Measurements from ENCODE around the gene SEZ6L.

The SEZ6L gene

GRCh38 chr22:26169315-26170111 lies at the start of gene SEZ6L:
TSS of gene SEZ6L (plus strand) at chr22:26169462. CDS start at chr22:26169670, 208 bp downstream.
- DNase-seq: peak in 29 of 51 donors; percentile 5 to 68 (median 38)

- no peak for DNase-seq
Observed at GRCh38 chr22:26122920-26123468, 46.3 kb upstream of the SEZ6L start.

GRCh38 chr22:26124991-26125725 lies 44.1 kb upstream of the SEZ6L start:
- DNase-seq: no peak

- DNase-seq: no peak
Observed at GRCh38 chr22:26127126-26127525, 42.1 kb upstream of the SEZ6L start.

- DNase-seq: no peak
Observed at GRCh38 chr22:26127556-26127955, 41.7 kb upstream of the SEZ6L start.

GRCh38 chr22:26131589-26132154 lies 37.6 kb upstream of the SEZ6L start:
- DNase-seq: peak in 1 of 51 donors; percentile 1

GRCh38 chr22:26134654-26135330 lies 34.5 kb upstream of the SEZ6L start:
- no peak for DNase-seq

- DNase-seq: no peak
Observed at GRCh38 chr22:26135806-26136205, 33.5 kb upstream of the SEZ6L start.

- DNase-seq: peak in 34 of 51 donors; percentile 2 to 63 (median 36)
Observed at GRCh38 chr22:26139310-26139709, 30.0 kb upstream of the SEZ6L start.

- DNase-seq: no peak
Observed at GRCh38 chr22:26141831-26142230, 27.4 kb upstream of the SEZ6L start.

- no peak for DNase-seq
Observed at GRCh38 chr22:26143806-26144325, 25.4 kb upstream of the SEZ6L start.

GRCh38 chr22:26159886-26160285 lies 9.4 kb upstream of the SEZ6L start:
- DNase-seq: no peak

- DNase-seq: no peak
Observed at GRCh38 chr22:26161746-26162145, 7.5 kb upstream of the SEZ6L start.

GRCh38 chr22:26162926-26163325 lies 6.3 kb upstream of the SEZ6L start:
- DNase-seq: no peak

- DNase-seq: no peak
Observed at GRCh38 chr22:26164174-26164573, 5.1 kb upstream of the SEZ6L start.

- peak in 6 of 51 donors; percentile 14 to 57 (median 36) for DNase-seq
Observed at GRCh38 chr22:26168330-26168851, 871 bp upstream of the SEZ6L start.

- peak in 22 of 51 donors; percentile 16 to 67 (median 46) for DNase-seq
Observed at GRCh38 chr22:26168939-26169314, 335 bp upstream of the SEZ6L start.

GRCh38 chr22:26170112-26170492 lies 840 bp downstream of the SEZ6L start:
- DNase-seq: peak in 1 of 51 donors; percentile 35

GRCh38 chr22:26170795-26171580 lies 1.7 kb downstream of the SEZ6L start:
- peak in 30 of 51 donors; percentile 6 to 57 (median 26) for DNase-seq

- peak in 19 of 51 donors; percentile 1 to 47 (median 20) for DNase-seq
Observed at GRCh38 chr22:26172389-26172990, 3.2 kb downstream of the SEZ6L start.
